SK-N-SH treated with all-trans-retinoic acid at 6 μM for 48 hours (cell line): ENCODE measurements around the gene CD5L.

Experiments
- ATAC-seq: fragments of 200-7000 bp; cut with Tn5 transposase; 3 replicates; pipeline ENCODE4 v1.9.1; 2020; ENCODE audit warnings: mild to moderate bottlenecking, moderate library complexity
- ARNTL ChIP-seq: fragments of 450-650 bp; formaldehyde crosslinking; IDR thresholded peaks from 2 replicates; pipeline ENCODE4 v1.5.0; 2020; ENCODE audit warnings: low read depth, mild to moderate bottlenecking, moderate library complexity, borderline replicate concordance
- CREB5 ChIP-seq: fragments of 250-450 bp; sonication (Bioruptor Pico); IDR thresholded peaks from 2 replicates; pipeline ENCODE4 v1.5.1; 2020; ENCODE audit warnings: low read depth, mild to moderate bottlenecking, moderate library complexity
- CSDC2 ChIP-seq: fragments of 250-450 bp; sonication (Bioruptor Pico); IDR thresholded peaks from 2 replicates; pipeline ENCODE4 v1.5.0; 2020; ENCODE audit warnings: mild to moderate bottlenecking, moderate library complexity
- CSRNP3 ChIP-seq: fragments of 250-450 bp; sonication (Bioruptor Pico); IDR thresholded peaks from 2 replicates; pipeline ENCODE4 v1.5.1; 2021; ENCODE audit warnings: mild to moderate bottlenecking, moderate library complexity
- ESRRG ChIP-seq: fragments of 250-450 bp; sonication (Bioruptor Pico); IDR thresholded peaks from 2 replicates; pipeline ENCODE4 v1.6.1; 2021; ENCODE audit warnings: mild to moderate bottlenecking
- GLIS3 ChIP-seq: fragments of 250-450 bp; sonication (Bioruptor Pico); IDR thresholded peaks from 2 replicates; pipeline ENCODE4 v1.5.0; 2020; ENCODE audit warnings: mild to moderate bottlenecking, moderate library complexity
- ISL1 ChIP-seq: fragments of 250-450 bp; sonication (Bioruptor Pico); IDR thresholded peaks from 2 replicates; pipeline ENCODE4 v2.1.2; 2022; ENCODE audit warnings: mild to moderate bottlenecking, moderate library complexity
- PATZ1 ChIP-seq: fragments of 250-450 bp; sonication (Bioruptor Pico); IDR thresholded peaks from 2 replicates; pipeline ENCODE4 v1.8.0; 2020; ENCODE audit warnings: mild to moderate bottlenecking, moderate library complexity, borderline replicate concordance
- POU6F1 ChIP-seq: fragments of 250-450 bp; sonication (Bioruptor Pico); IDR thresholded peaks from 2 replicates; pipeline ENCODE4 v1.8.0; 2021; ENCODE audit warnings: low read depth, mild to moderate bottlenecking, moderate library complexity, borderline replicate concordance
- PPARA ChIP-seq: fragments of 250-450 bp; sonication (Bioruptor Pico); IDR thresholded peaks from 2 replicates; pipeline ENCODE4 v1.5.0; 2020; ENCODE audit warnings: mild to moderate bottlenecking, borderline replicate concordance
- SNAI2 ChIP-seq: fragments of 250-450 bp; sonication (Bioruptor Pico); IDR thresholded peaks from 2 replicates; pipeline ENCODE4 v1.5.0; 2020; ENCODE audit warnings: mild to moderate bottlenecking, moderate library complexity
- TCF4 ChIP-seq: fragments of 250-450 bp; sonication (Bioruptor Pico); IDR thresholded peaks from 2 replicates; pipeline ENCODE4 v1.8.0; 2021; ENCODE audit warnings: mild to moderate bottlenecking, moderate library complexity, borderline replicate concordance
- TOX ChIP-seq: fragments of 250-450 bp; sonication (Bioruptor Pico); IDR thresholded peaks from 2 replicates; pipeline ENCODE4 v1.8.0; 2021; ENCODE audit warnings: mild to moderate bottlenecking, moderate library complexity, borderline replicate concordance
- TSHZ2 ChIP-seq: fragments of 250-450 bp; sonication (Bioruptor Pico); IDR thresholded peaks from 2 replicates; pipeline ENCODE4 v1.5.0; 2020; ENCODE audit warnings: mild to moderate bottlenecking, moderate library complexity
- ZFP3 ChIP-seq: fragments of 250-450 bp; sonication (Bioruptor Pico); IDR thresholded peaks from 2 replicates; pipeline ENCODE4 v1.5.0; 2020; ENCODE audit warnings: mild to moderate bottlenecking, moderate library complexity
- ZNF70 ChIP-seq: fragments of 450-650 bp; formaldehyde crosslinking; IDR thresholded peaks from 2 replicates; pipeline ENCODE4 v1.5.0; 2020; ENCODE audit warnings: mild to moderate bottlenecking, moderate library complexity
- ZNF8 ChIP-seq: fragments of 450-650 bp; formaldehyde crosslinking; IDR thresholded peaks from 2 replicates; pipeline ENCODE4 v1.5.0; 2020; ENCODE audit warnings: mild to moderate bottlenecking, moderate library complexity

CD5L gene

GRCh38 chr1:157833145-157833544, 8.5 kb downstream of the CD5L start:
- ATAC-seq = no peak
- no peak for TF ChIP-seq SNAI2 (CRISPR knock-in tag)
- TF ChIP-seq CSRNP3 = no peak
- no peak for TF ChIP-seq TSHZ2 (CRISPR knock-in tag)
- no peak for TF ChIP-seq GLIS3
- no peak for TF ChIP-seq TOX (CRISPR knock-in tag)
- no peak for TF ChIP-seq ZNF8 (CRISPR knock-in tag)

GRCh38 chr1:157831968-157832626, 9.5 kb downstream of the CD5L start:
- no peak for TF ChIP-seq PPARA (CRISPR knock-in tag)
- no peak for TF ChIP-seq TSHZ2 (CRISPR knock-in tag)
- TF ChIP-seq ESRRG (CRISPR knock-in tag) = no peak
- ATAC-seq = no peak

- ATAC-seq = no peak
- TF ChIP-seq ISL1 (no peak), ZNF70 (no peak), PATZ1 (no peak), SNAI2 (CRISPR knock-in tag) (no peak), TCF4 (CRISPR knock-in tag) (no peak), CSDC2 (CRISPR knock-in tag) (no peak), ZFP3 (CRISPR knock-in tag) (no peak), ARNTL (no peak), TSHZ2 (CRISPR knock-in tag) (no peak), CREB5 (CRISPR knock-in tag) (no peak), GLIS3 (no peak), POU6F1 (no peak)
These were observed 10.7 kb downstream of the CD5L start for GRCh38 chr1:157830887-157831286.
